ENCODE measurements around the gene GCSAM.

GCSAM gene

DNA sequence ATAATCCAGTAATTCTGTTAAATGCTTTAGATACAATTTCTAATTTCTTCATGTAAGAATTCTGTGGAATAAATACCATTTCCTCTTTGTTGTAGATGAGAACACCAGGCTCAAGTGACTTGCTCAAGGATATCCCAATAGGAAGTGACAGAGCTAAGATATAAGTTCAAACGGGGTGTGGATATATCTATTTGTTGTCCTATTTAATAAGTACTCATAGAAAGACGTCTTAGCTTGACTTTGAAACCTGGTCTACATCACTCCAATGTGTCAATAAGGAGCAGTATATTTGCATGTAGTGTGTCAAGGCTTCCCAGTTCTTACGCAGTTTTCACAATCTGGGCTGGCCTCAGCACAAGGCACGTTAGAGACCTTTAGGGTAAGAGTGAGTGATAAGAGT is 4.7 kb upstream of the GCSAM start:
- ChIA-PET CTCF (interaction anchor here (0.7 to 5.2 kb wide), 16 partner anchors 11 to 395 kb away, joined by 3 to 42 read pairs (median 4); no protein-coding TSS in a partner anchor), POLR2A (no interaction called here)
- no peak overlapping the region for H3K4me3 ChIP-seq (ENCODE audit: low read depth, low read length)
- TF ChIP-seq, protein P1, sequence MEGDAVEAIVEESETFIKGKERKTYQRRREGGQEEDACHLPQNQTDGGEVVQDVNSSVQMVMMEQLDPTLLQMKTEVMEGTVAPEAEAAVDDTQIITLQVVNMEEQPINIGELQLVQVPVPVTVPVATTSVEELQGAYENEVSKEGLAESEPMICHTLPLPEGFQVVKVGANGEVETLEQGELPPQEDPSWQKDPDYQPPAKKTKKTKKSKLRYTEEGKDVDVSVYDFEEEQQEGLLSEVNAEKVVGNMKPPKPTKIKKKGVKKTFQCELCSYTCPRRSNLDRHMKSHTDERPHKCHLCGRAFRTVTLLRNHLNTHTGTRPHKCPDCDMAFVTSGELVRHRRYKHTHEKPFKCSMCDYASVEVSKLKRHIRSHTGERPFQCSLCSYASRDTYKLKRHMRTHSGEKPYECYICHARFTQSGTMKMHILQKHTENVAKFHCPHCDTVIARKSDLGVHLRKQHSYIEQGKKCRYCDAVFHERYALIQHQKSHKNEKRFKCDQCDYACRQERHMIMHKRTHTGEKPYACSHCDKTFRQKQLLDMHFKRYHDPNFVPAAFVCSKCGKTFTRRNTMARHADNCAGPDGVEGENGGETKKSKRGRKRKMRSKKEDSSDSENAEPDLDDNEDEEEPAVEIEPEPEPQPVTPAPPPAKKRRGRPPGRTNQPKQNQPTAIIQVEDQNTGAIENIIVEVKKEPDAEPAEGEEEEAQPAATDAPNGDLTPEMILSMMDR (IDR thresholded peaks at IDR 0.05; ENCODE audit: insufficient read depth, low read length, missing control alignments) = no peak
- no peak for DNase-seq (ENCODE audit: low read depth, low spot score)

DNA sequence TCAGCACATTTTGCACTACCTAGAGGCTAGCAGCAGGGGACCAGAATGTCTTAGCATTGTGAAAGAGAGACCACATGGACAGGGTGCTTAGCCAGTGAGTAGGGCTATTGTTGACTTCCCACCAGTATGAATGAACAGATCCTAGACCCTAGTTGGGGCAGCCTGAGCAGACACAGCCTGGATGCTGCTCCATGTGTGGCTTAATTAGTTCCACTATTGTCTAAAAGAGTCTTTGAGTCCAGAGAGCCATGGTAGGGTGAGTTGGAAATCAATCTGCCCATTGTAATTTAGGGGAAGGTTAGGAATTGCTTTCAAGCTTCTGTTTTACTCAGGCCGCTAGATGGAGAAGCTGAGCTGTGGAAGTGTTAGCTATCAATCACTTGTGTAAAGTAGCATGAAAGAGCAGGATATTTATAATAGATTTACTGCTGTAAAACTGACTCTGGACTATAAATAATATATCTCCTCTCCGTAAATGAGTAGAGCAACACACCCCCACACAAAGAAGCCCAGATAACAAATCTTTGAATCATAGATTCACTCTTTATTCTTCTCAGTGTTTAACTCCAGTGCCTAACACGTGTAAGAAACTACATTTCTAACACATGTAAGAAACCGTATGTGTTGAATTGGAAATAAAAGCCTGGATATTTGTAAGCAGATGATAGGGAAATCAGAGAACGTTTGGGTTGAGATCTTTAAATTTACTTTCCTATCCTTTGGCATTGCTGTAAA is 4.1 kb upstream of the GCSAM start:
- ChIA-PET CTCF (interaction anchor here (1.0 to 5.2 kb wide), 14 partner anchors 10 to 396 kb away, joined by 3 to 42 read pairs (median 4); no protein-coding TSS in a partner anchor), POLR2A (interaction anchor here (0.6 kb wide), 1 partner anchor 33 kb away, joined by 3 read pairs; no protein-coding TSS in a partner anchor)
- H3K4me3 ChIP-seq (ENCODE audit: low read depth, low read length) = no peak overlapping the region
- no peak for DNase-seq (ENCODE audit: low read depth, low spot score)
- TF ChIP-seq, protein P1 (IDR thresholded peaks at IDR 0.05; ENCODE audit: insufficient read depth, low read length, missing control alignments) = peak; percentile 47

DNA sequence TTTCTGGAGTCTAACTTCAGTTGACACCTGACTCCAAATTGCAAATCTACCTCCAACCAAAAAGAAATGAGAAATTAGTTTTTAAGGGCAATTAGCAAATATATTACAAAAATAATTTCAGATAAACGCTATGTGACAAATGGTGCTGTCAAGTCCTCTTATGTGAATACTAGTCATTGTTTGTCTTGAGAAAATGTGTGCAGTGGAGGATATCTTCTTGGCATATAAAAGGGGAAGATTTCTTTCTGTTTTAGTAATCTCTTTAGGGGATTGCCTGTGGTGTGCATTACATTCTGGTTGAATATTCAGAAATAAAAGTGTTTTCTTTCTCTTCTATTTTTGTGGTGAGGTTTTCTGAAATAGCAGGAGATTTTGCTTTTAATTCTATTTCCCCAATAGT is 3.0 kb upstream of the GCSAM start:
- ChIA-PET POLR2A (no interaction called here), CTCF (interaction anchor here (0.9 to 5.2 kb wide), 7 partner anchors 9 to 406 kb away, joined by 3 to 42 read pairs (median 3); no protein-coding TSS in a partner anchor)
- TF ChIP-seq, protein P1 (IDR thresholded peaks at IDR 0.05; ENCODE audit: insufficient read depth, low read length, missing control alignments) = no peak
- DNase-seq (ENCODE audit: low read depth, low spot score) = no peak
- H3K4me3 ChIP-seq (ENCODE audit: low read depth, low read length) = no peak overlapping the region

DNA sequence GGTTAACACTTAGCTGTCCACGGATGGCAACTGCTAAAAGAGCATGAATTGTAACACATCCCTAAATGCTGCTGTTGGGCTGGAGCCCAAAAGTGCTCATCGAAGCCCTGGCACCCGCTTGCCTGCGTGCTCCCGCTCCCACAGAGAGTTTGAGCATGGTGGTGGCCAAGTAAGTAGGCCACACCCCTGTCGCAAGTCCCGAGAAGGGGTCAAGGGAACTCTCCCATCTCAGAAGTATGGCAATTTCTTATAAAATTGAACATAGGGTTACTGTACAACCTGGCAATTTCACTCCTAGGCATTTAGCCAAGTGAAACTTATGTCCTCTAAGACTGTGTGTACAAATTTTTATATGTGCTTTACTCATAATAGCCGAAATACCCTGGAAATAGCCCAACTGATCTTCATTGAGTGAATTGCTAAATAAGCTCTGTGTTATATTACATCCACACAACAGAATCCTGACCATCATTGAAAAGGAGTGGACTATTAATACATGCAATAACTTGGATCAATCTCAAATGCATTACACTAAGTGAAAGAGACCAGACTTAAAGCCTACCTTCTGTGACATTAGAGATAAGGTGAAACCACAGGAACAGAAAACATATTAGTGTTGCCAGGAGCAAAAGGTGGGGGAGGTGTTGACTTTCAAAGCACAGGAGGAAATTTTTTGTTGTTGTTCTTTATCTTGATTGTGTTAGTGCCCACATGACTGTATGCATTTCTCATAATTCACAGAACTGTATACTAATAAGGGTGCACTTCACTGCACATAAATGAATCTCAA is 1.5 kb upstream of the GCSAM start:
- no peak overlapping the region for H3K4me3 ChIP-seq (ENCODE audit: low read depth, low read length)
- POLR2A ChIA-PET = no interaction called here
- DNase-seq (ENCODE audit: low read depth, low spot score) = no peak
- TF ChIP-seq, protein P1 (IDR thresholded peaks at IDR 0.05; ENCODE audit: insufficient read depth, low read length, missing control alignments) = no peak
- CTCF ChIA-PET = interaction anchor here (5.2 kb wide), 1 partner anchor 385 kb away, joined by 42 read pairs; no protein-coding TSS in a partner anchor

DNA sequence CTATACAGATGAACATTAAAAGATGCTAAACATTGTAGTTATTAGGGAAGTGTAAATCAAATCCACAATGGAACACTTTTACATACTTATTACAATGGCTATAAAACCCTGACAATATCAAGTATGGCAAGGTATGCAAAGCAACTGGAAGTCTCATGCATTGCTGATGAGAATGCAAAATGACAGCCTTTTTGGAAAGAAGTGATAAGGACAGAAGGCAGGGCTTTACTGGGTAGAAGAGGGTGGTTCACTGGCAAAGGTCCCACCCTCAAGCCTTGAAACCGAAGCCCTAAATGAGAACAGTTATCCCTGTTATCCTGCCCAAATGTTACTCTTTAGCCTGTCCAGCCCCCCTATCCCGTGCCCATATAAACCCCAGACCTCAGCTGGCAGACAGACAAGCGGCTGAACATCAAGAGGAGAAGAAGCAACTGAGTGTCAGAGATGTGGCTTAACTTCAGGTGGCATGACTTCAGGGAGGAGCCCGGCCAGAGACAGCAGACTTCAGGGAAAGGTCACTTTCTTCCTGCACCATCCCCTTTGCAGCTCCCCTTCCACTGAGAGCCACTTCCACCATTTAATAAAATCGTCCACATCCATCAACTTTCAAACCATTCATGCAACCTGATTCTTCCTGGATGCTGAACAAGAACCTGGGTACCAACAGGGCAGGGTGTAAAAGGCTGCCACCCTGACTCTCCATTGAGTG is 732 bp upstream of the GCSAM start:
- ChIA-PET POLR2A (no interaction called here), CTCF (interaction anchor here (5.2 kb wide), 1 partner anchor 386 kb away, joined by 42 read pairs; no protein-coding TSS in a partner anchor)
- TF ChIP-seq, protein P1 (IDR thresholded peaks at IDR 0.05; ENCODE audit: insufficient read depth, low read length, missing control alignments) = no peak
- no peak for DNase-seq (ENCODE audit: low read depth, low spot score)
- H3K4me3 ChIP-seq (ENCODE audit: low read depth, low read length) = no peak overlapping the region

All from AG04449 (cell line).